DMS153 treated with DMSO at 0.1 percent for 48 hours (cell line): Measurements from ENCODE around the gene HRH4.
A peak's percentile ranks its signal among the peaks of the same experiment; 100 is the strongest.

ENCODE experiments used
- DNase-seq: peaks from one replicate; lab custom pipeline; 2025; ENCODE audit not compliant: unreplicated experiment; lab: John Stamatoyannopoulos, UW

HRH4 gene, protein sequence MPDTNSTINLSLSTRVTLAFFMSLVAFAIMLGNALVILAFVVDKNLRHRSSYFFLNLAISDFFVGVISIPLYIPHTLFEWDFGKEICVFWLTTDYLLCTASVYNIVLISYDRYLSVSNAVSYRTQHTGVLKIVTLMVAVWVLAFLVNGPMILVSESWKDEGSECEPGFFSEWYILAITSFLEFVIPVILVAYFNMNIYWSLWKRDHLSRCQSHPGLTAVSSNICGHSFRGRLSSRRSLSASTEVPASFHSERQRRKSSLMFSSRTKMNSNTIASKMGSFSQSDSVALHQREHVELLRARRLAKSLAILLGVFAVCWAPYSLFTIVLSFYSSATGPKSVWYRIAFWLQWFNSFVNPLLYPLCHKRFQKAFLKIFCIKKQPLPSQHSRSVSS

GRCh38 chr18:24460388-24460787 lies at the start of gene HRH4:
Gene HRH4, plus strand, starts transcription at chr18:24460637. Its CDS starts 92 bp downstream, at chr18:24460729.
- no peak for DNase-seq

DNA sequence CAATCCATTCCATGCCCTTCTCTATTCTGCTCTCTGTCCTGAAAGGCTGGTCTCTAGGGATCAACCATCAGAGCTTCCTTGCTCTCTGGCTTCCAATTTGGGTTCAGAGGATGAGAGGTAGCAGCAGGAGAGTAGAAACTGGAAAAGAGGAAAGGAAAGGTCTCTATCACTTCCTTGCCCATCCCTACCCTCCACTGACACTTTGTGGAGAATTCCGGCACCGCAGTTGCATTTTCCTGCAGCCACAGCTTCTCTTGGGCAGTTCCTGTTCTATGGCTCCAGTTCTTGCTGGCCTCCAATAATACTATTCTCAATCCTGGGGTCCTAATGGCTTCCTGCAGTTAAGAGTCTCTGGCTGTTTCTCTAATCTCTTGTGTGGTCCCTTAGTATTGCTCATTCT lies 47.3 kb upstream of the HRH4 start:
- no peak for DNase-seq

DNA sequence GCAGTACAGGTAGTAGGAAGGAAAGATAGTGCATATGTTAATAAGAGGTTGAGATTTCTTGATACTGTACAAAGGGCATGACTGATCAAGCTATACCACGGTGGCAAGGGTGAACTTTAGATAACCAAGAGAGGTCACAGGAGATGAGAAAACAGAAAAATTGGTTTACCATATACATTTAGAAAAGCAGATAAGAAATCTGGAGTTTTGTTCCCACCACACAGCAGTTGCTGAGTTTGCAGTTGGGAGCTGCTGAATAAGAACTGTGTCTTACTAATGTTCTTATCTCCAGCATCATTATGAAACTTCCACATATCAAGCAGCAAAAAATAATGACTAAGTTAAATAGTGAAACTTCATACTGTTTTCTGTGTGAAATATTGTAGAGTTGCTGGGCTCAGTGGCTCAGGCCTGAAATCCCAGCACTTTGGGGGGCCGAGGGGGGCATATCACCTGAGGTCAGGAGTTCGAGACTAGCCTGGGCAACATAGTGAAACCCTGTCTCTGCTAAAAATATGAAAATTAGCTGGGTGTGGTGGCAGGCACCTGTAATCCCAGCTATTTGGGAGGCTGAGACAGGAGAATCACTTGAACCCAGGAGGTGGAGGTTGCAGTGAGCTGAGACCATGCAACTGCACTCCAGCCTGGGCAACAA lies 46.0 kb upstream of the HRH4 start:
- no peak for DNase-seq

GRCh38 chr18:24417480-24417879 lies 43.0 kb upstream of the HRH4 start:
- no peak for DNase-seq

- no peak for DNase-seq
Observed at GRCh38 chr18:24420551-24420950, 39.9 kb upstream of the HRH4 start.

- DNase-seq, result no peak
Observed at GRCh38 chr18:24421831-24422230, 38.6 kb upstream of the HRH4 start.

DNA sequence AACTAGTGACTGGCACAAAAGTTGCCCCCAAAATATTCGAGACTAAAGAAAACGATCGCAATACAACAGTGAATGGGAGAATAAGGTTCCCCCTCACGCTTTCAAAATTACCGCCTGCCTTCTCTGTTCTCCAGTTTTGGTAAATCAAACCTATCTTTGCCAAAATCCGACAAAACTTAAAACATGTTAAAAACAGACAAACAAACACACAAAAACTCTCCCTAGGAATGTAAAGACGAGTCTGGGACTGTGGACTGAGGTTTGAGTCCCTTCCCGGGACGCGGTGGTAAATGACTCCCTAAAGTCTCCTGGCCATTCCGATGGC lies 34.4 kb upstream of the HRH4 start:
- DNase-seq, result no peak

DNA sequence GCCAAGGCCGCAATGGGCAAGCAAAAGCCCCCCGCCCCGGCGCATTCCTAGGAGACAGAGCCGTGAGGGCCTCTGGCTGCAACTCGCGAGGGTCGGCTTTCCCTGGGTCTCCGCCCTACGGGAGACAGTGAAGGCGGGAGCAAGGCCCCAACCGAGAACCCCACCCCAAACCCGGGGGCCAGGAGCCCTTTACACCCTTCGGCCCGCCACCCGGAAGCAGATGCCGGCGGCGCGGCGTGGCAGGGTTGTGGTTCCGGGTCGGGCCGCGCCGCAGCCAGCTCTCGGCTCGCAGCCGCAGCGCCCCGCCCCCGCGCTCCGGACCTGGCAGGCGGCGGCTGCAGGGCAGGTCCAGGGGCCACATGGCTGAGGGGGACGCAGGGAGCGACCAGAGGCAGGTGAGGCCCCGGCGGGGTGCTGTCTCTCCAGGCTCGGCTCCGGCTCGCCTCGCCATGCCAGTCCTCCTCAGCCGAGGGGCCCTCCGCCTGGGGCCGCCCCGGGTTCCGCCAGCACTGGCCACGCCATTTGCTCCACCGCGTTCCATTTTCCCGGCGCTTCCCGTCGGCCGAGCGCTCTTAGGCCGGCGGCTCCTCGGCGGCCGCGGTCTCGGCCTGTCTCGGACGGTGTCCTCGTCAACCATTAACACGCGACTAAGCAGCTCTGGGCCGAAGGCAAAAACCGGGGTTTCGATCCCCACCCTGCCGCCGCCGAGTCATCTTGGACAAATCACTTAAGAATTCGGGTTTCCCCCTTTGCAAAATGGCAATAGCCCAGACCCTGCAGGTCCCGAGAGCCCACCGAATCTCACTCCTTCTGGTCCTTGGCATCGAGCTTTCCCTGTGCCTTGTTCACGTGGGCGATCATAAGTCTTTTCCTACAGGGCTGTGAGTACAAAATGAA lies 33.8 kb upstream of the HRH4 start, which contains the start of gene IMPACT:
IMPACT (plus strand) TSS at position 273 of the 897 bp plus-strand sequence; CDS start at position 360, 87 bp downstream.
- peak; percentile 51 for DNase-seq

DNA sequence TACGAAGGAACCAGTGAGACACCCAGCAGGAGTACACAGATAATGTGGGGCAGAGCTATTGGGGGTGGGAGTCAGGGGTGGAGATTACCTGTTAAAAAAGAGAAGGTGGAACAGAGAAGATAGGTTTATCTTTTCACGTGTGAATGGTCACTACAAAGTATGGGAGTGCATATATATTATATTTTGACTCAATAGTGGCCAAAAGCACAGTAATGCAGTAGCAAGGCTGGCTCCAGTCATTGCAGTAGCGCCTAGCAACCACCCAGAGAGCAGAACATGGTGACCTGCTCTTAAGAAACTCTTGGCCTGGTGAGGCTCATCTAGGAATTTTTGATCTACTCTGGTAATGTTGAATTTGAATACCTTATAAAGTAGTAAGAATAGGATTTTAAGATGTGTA lies 33.0 kb upstream of the HRH4 start:
- no peak for DNase-seq

DNA sequence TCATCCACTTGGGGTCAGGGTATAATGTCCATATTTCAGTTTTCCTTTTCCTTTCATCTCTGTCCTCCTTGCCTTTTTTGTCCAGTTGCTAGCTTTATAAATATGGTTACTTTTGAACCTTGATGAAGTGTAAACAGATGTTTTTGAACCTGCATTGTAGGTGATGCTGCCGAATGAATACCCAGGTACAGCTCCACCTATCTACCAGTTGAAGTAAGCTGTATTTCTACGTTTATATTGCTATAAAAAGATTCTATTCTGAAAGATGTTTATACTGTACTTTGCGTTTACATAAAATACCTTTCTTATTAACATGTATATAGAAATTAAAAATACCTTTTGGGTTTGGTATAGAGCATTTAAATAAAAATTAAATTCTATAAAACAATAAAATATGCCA lies 31.7 kb upstream of the HRH4 start:
- no peak for DNase-seq

GRCh38 chr18:24429188-24429587 lies 31.2 kb upstream of the HRH4 start:
- DNase-seq, result no peak

DNA sequence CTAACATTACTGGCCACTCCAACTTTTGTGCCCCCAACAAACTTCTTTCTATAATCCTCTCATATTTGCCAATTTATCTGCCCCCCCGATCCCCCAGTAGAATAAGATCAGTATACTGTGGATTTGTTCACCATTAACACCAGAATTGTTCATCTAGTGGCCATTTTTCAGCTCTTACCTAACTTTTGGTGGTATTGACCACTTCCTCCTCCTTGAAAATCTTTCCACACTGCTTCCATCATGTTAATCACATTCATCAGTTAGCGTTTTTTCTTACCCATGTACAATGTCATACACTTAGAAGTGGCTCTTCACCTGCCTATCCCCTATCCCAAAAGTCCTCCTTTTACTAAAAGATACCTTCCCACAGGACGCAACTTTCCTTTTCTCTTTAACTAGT lies 27.8 kb upstream of the HRH4 start:
- DNase-seq, result no peak

DNA sequence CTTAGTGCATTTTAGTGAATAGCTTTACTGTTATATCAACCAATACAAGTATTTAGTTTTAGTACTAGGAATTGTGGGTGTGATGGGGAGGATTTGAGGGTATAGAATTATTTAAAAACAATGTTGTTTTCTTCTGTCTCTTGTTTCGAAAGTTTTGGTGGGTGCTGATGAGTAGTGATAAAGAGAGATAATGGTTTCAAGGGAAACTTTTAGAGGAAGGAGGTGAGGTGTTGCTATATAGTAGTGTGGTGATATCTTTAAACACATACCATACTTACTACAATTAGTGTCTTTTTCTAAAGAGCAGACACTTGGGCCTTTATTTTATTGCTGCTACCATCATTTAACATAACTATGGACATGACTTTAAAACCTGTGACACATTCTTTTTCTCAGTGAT lies 23.5 kb upstream of the HRH4 start:
- no peak for DNase-seq

DNA sequence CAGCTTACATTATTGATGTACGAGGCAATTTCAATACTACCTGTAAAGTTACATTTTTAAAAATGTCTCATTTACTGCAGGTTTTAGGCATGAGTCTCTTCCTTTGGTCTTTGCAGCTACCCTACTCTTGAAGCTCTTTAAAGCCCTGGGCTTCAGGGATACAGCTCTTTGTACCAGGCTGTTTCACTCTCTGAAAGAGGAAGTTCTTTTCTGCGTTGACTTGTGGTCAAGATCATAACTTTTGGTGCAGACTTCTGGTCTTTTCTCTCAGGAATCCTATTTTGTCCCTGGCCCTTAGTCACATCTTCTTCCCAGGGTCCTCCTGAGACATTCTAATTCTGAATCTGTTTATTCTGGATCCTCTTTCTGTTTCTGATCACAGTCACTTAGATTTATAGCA lies 16.6 kb upstream of the HRH4 start:
- no peak for DNase-seq

- DNase-seq, result no peak
Observed at GRCh38 chr18:24446453-24446852, 14.0 kb upstream of the HRH4 start.

DNA sequence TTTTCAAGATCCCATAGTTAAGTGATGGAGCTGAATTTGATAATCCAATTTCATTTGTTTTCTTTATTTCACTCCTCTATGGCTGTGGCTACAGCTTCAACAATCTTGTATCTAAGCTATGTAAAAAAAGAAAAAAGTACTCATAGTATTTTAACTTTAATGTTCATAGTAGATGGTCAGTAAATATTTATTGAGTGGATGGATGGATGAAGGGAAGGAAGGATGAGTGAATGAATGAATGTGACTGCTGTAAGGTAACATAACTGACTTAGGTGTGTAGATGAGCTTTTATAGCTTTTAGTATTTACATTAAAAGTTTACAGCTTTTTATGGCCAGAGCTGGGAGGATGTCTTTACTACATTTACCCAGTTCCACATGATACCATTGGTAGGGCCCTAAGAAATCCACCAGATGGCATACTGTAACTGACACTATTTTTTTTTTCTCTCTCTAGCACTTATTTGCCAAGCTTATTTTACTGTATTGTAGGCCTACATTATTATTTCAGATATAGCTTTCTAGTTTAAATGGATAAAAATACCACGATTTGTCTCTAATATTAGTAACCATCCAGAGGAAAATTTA lies 13.4 kb upstream of the HRH4 start:
- no peak for DNase-seq

DNA sequence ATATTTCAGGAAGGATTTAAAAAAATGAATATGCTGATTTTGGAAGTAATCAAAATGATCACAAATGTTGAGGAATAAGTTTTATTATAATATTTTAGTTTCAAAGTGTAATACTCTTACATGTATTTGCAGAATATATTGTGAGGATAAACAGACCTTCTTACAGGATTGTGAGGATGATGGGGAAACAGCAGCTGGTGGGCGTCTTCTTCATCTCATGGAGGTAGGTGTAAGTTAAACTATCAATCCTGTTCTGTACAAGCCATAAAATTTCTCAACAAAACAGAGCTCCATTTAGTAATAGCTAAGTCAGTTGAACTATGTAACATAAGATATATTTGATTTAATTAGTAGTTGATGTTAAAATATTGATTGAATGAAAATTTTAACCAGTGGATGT lies 12.5 kb upstream of the HRH4 start:
- DNase-seq, result no peak

GRCh38 chr18:24456549-24456948 lies 3.9 kb upstream of the HRH4 start:
- no peak for DNase-seq

DNA sequence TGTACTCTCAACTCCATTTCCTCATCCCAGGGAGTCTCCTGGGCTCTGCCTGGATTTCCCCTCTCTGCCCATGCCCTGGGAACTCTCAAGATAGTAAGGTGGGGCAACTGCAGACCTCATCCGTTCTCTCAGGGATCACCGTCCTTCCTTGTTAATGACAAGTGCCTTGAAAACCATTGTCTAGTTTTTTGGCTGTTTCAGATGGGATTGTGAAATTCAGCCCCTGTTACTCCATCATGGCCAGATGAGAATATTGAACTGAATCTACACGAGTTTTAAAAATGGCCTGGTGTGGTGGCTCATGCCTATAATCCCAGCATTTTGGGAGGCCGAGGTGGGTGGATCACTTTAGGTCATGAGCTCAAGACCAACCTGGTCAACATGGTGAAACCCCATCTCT lies 665 bp upstream of the HRH4 start:
- no peak for DNase-seq

GRCh38 chr18:24461996-24462395 lies 1.6 kb downstream of the HRH4 start:
- no peak for DNase-seq
